AG04450 (cell line): ENCODE results near the gene CCL27. TPM values are rescaled to one million over a fixed set of nuclear protein-coding genes. Genes with fewer than 3 reads are reported as not detected.
A peak's percentile ranks its signal among the peaks of the same experiment; 100 is the strongest.
"Not testable (repeated sequence)": the region's sequence is repeated elsewhere in the genome, so short reads cannot be mapped to it uniquely, and the experiment has no call there.

Source experiments
- CTCF ChIA-PET: fragments of 300-600, 350-600 bp; formaldehyde crosslinking; extraction: SDS; loops from one replicate; lab custom pipeline; 2022; ENCODE audit warnings: antibody characterized with exemption, inconsistent platforms; lab: Charles Lee
- POLR2A ChIA-PET: fragments of 350-600 bp; formaldehyde crosslinking; extraction: SDS; loops from one replicate; lab custom pipeline; 2021; ENCODE audit warnings: antibody characterized with exemption, inconsistent platforms; lab: Yijun Ruan, JAX
- DNase-seq: peaks from one replicate; pipeline ENCODE4 v3.0.0-alpha.2; 2011; ENCODE audit warnings: low read depth, low spot score
- H3K27ac ChIP-seq: one replicate; pipeline ENCODE4 v1.5.1; 2012; ENCODE audit warnings: low read depth, low read length, control low read depth
- H3K27me3 ChIP-seq: one replicate; pipeline ENCODE4 v1.6.0; 2012; ENCODE audit warnings: low read length; ENCODE audit not compliant: control insufficient read depth, insufficient read depth
- H3K4me3 ChIP-seq: 2 replicates; pipeline ENCODE4 v1.5.1; 2011; ENCODE audit warnings: mild to moderate bottlenecking, low read depth, low read length, control low read depth
- H3K9me3 ChIP-seq: 2 replicates; pipeline ENCODE4 v1.5.1; 2012; ENCODE audit warnings: low read length; ENCODE audit not compliant: control insufficient read depth, insufficient read depth
- polyA plus RNA-seq: library from polyadenylated mRNA; depleted of rRNA; stranded (reverse); fragments of >200 nt; gene quantifications from 2 replicates; pipeline ENCODE4 v1.2.3, GENCODE V29; 2011
- TF ChIP-seq, protein P1 (sequence below): IDR thresholded peaks from 2 replicates; pipeline ENCODE4 v1.5.1; 2011; ENCODE audit warnings: low read depth, low read length, control low read depth, inconsistent platforms

The CCL27 gene
- polyA plus RNA-seq, 1 experiment: not detected

DNA sequence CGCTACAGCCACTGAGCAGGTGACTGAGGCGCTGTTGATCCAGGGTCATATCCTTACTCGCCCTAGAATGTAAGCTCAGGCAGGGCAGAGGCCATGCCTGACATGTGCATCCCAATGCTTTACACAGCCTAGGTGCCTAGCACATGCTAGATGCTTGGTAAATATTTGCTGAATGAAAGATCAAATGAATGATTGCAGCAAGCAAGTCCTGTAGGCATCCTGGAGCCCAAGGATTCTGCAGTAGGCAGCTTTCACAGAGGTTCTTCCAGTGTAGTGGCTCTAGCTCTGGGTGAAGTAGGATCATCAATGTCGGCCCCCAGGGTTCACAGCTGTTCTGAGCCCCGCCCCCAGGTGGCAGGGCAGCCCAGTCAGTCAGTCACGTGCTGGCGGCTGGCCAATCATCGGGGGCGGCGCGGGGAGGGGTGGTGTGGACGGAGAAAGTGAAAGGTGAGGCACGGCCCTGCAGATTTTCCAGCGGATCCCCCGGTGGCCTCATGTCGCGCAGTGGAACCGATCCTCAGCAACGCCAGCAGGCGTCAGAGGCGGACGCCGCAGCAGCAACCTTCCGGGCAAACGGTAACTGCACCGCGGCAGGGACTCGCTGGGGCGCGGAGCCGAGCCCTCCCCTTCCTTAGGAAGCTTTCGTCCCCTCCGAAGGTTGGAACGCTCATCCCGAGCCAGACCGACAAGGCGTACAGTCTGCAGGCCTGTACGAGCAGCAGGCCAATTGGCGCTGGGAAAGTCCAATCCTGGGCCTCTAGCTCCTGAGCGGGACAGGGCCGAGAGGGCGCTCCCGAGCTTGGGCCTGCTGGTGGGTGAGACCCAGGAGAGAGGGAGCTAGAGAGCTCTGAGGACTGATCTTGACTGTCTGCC lies 16.0 kb downstream of the CCL27 start, which contains the start of gene GALT:
Gene GALT (plus strand): TSS at position 465 of the 873 bp plus-strand sequence. CDS start 30 bp downstream, at position 495.
- TF ChIP-seq, protein P1, sequence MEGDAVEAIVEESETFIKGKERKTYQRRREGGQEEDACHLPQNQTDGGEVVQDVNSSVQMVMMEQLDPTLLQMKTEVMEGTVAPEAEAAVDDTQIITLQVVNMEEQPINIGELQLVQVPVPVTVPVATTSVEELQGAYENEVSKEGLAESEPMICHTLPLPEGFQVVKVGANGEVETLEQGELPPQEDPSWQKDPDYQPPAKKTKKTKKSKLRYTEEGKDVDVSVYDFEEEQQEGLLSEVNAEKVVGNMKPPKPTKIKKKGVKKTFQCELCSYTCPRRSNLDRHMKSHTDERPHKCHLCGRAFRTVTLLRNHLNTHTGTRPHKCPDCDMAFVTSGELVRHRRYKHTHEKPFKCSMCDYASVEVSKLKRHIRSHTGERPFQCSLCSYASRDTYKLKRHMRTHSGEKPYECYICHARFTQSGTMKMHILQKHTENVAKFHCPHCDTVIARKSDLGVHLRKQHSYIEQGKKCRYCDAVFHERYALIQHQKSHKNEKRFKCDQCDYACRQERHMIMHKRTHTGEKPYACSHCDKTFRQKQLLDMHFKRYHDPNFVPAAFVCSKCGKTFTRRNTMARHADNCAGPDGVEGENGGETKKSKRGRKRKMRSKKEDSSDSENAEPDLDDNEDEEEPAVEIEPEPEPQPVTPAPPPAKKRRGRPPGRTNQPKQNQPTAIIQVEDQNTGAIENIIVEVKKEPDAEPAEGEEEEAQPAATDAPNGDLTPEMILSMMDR: peak; percentile 68
- H3K27me3 ChIP-seq: no peaks in the 10 kb centered on the region
- H3K4me3 ChIP-seq: peak within 1 kb of the TSS; percentile 93
- H3K9me3 ChIP-seq: no peaks in the 10 kb centered on the region; the same call in 1 of the 2 replicates
- DNase-seq: peak; percentile 45
- POLR2A ChIA-PET: interaction anchor here (0.5 to 3.0 kb wide), 6 partner anchors 9 to 423 kb away, joined by 3 to 17 read pairs (median 6); partner anchors contain the start of genes DCTN3 and SIGMAR1
- H3K27ac ChIP-seq: peak within 1 kb of the TSS; percentile 75
- CTCF ChIA-PET: interaction anchor here (0.6 to 5.4 kb wide), 14 partner anchors 8 to 219 kb away, joined by 3 to 63 read pairs (median 4); partner anchors contain the start of genes DCTN3 and SIGMAR1

DNA sequence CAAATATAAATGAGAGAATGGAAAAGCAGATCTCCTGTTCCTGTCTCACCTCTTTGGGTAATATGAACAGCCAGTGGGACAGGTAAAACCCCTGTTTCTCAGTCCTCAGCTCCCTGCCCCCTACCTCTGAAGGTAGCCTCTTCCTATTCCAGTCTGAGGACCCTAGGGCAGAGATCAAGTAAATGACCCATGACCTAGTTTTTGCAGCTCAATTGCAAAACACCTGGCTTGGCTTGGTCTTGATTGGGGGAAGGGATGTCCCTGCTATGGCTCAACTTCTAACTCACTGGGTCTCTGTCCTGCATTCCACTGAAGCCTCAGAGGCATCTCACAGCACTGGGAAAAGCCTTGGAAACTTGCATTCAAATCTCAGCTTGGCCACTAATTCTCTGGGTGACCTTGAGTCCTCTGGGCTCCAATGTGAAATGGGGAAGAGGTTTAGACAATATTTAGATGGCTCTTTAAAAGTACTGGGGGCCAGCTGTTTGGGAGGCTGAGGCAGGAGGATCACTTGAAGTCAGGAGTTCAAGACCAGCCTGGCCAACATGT lies 17.6 kb downstream of the CCL27 start:
- DNase-seq: no peak
- H3K27ac ChIP-seq: no peak overlapping the region
- ChIA-PET CTCF (interaction anchor here (0.6 to 5.4 kb wide), 3 partner anchors 10 to 399 kb away, joined by 3 to 63 read pairs (median 3); partner anchors contain the start of gene RPP25L), POLR2A (interaction anchor here (3.0 kb wide), 1 partner anchor 20 kb away, joined by 9 read pairs; no protein-coding TSS in a partner anchor)
- H3K9me3 ChIP-seq: no peaks in the 10 kb centered on the region; the same call in 1 of the 2 replicates
- H3K27me3 ChIP-seq: no peaks in the 10 kb centered on the region
- TF ChIP-seq, protein P1: no peak
- H3K4me3 ChIP-seq: no peak overlapping the region

DNA sequence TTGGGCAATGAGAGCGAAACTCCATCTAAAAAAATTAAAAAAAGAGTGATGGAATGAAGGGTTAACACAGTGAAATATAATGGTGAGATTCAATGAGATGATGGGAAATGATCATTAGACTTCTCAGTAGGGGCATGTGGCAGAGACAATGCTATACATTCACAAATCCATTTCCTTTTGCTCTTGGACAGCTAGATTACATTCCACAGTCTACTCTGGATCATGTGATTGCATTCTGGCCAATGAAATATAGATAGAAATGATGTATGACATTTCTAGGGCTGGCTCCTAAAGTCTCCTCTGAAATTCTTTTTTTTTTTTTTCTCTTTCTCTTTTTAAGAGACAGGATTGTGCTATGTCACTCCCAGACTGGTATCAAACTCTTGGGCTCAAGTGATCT lies 19.8 kb downstream of the CCL27 start:
- TF ChIP-seq, protein P1: no peak
- ChIA-PET POLR2A (no interaction called here), CTCF (interaction anchor here (5.4 kb wide), 1 partner anchor 8 kb away, joined by 63 read pairs; no protein-coding TSS in a partner anchor)
- H3K9me3 ChIP-seq: no peaks in the 10 kb centered on the region; the same call in 1 of the 2 replicates
- DNase-seq: no peak
- H3K27ac ChIP-seq: no peak overlapping the region
- no peaks in the 10 kb centered on the region for H3K27me3 ChIP-seq
- no peak overlapping the region for H3K4me3 ChIP-seq

DNA sequence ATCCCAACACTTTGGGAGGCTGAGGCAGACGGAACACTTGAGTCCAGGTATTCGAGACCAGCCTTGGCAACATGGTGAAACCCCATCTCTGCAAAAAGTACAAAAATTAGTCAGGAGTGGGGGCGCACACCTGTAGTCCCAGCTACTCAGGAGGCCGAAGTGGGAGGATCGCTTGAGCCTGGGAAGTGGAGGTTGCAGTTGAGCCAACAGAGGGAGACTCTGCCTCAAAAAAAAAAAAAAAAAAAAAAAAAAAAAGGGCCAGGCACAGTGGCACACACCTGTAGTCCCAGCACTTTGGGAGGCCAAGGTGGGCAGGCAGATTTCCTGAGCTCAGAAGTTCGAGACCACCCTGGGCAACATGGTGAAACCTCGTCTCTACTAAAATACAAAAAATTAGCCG lies 23.1 kb downstream of the CCL27 start:
- CTCF ChIA-PET: interaction anchor here (1.0 to 2.6 kb wide), 3 partner anchors 8 to 63 kb away, joined by 4 to 22 read pairs (median 4); partner anchors contain the start of gene GALT
- DNase-seq, POLR2A ChIA-PET, H3K27ac ChIP-seq, H3K27me3 ChIP-seq, H3K4me3 ChIP-seq, H3K9me3 ChIP-seq: not testable (repeated sequence)

DNA sequence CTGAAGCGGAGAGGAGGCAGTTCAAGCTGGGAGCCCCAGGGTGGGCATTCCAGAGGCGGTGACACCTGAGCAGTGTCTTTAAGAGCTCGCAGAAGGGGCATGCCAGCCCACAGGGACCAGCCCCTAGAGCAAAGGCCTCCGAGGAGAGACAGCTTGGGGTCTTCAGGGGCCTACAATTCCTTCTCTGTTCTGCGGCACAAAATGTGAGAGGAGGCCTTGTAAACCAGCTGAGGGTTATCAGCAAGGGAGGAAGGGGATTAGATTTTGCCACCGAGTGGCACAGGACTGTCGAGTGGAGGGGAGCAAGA lies 24.4 kb downstream of the CCL27 start:
- TF ChIP-seq, protein P1: no peak
- no peak for DNase-seq
- POLR2A ChIA-PET: interaction anchor here (0.7 to 2.5 kb wide), 4 partner anchors 8 to 27 kb away, joined by 3 to 17 read pairs (median 8); partner anchors contain the start of genes DCTN3, GALT and RPP25L
- H3K27me3 ChIP-seq: no peaks in the 10 kb centered on the region
- H3K4me3 ChIP-seq: peak overlapping the region; percentile 80
- CTCF ChIA-PET: interaction anchor here (1.3 to 2.6 kb wide), 3 partner anchors 9 to 64 kb away, joined by 4 to 22 read pairs (median 5); partner anchors contain the start of gene GALT
- no peak overlapping the region for H3K27ac ChIP-seq
- no peaks in the 10 kb centered on the region; the same call in 1 of the 2 replicates for H3K9me3 ChIP-seq
